Measurements from ENCODE around the gene FAM180B.

- TF ChIP-seq, protein P1, sequence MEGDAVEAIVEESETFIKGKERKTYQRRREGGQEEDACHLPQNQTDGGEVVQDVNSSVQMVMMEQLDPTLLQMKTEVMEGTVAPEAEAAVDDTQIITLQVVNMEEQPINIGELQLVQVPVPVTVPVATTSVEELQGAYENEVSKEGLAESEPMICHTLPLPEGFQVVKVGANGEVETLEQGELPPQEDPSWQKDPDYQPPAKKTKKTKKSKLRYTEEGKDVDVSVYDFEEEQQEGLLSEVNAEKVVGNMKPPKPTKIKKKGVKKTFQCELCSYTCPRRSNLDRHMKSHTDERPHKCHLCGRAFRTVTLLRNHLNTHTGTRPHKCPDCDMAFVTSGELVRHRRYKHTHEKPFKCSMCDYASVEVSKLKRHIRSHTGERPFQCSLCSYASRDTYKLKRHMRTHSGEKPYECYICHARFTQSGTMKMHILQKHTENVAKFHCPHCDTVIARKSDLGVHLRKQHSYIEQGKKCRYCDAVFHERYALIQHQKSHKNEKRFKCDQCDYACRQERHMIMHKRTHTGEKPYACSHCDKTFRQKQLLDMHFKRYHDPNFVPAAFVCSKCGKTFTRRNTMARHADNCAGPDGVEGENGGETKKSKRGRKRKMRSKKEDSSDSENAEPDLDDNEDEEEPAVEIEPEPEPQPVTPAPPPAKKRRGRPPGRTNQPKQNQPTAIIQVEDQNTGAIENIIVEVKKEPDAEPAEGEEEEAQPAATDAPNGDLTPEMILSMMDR (IDR thresholded peaks at IDR 0.05): no peak
- no peak for TF ChIP-seq POLR2A (IDR thresholded peaks at IDR 0.05)
- TF ChIP-seq POLR2AphosphoS5 (IDR thresholded peaks at IDR 0.05): no peak
These were observed 3.7 kb downstream of the FAM180B start for GRCh38 chr11:47589977-47590861.
